IPS-NIHi11 (cell line): ENCODE measurements around the gene FAM53A.
A peak's percentile ranks its signal among the peaks of the same experiment; 100 is the strongest.

ENCODE experiments used
- DNase-seq: peaks from one replicate; pipeline ENCODE4 v3.0.0; 2012; ENCODE audit warnings: mixed read lengths, low spot score

The FAM53A gene

DNA sequence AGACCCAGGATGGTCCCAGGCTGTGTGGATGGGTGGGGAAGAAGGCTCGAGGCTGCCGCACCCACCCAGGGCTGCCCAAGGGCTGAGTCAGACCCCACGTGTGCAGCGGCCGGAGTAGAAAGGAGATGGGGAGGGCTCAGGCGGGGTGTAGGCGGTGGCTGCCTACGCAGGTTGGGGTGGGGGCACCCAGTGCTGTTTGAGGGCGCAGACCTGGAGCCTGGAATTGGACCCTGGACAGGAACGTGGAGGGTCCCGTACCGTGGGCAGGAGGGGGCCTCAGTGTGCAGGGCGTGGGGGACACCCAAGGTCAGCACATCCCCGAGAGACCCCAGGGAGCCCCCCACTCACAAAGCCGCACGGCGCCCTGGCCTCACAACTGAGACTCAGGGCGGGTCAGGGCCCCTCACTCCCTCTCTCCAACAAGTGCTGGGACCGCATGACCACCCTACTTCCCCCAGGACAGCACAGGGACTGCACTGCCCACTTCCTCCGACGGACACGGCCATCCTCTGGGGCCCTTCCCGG is 79.9 kb downstream of the FAM53A start:
- peak; percentile 26 for DNase-seq

- peak; percentile 16 for DNase-seq
Measured at GRCh38 chr4:1603413-1604135, 80.5 kb downstream of the FAM53A start.

GRCh38 chr4:1602655-1603412 is 81.3 kb downstream of the FAM53A start:
- DNase-seq: peak; percentile 25

- DNase-seq: peak; percentile 11
Measured at GRCh38 chr4:1601852-1602654, 82.1 kb downstream of the FAM53A start.

GRCh38 chr4:1601533-1601835 is 82.6 kb downstream of the FAM53A start:
- DNase-seq: no peak

GRCh38 chr4:1600811-1601532 is 83.1 kb downstream of the FAM53A start:
- DNase-seq: peak; percentile 12

- peak; percentile 25 for DNase-seq
Measured at GRCh38 chr4:1600211-1600780, 83.8 kb downstream of the FAM53A start.

DNA sequence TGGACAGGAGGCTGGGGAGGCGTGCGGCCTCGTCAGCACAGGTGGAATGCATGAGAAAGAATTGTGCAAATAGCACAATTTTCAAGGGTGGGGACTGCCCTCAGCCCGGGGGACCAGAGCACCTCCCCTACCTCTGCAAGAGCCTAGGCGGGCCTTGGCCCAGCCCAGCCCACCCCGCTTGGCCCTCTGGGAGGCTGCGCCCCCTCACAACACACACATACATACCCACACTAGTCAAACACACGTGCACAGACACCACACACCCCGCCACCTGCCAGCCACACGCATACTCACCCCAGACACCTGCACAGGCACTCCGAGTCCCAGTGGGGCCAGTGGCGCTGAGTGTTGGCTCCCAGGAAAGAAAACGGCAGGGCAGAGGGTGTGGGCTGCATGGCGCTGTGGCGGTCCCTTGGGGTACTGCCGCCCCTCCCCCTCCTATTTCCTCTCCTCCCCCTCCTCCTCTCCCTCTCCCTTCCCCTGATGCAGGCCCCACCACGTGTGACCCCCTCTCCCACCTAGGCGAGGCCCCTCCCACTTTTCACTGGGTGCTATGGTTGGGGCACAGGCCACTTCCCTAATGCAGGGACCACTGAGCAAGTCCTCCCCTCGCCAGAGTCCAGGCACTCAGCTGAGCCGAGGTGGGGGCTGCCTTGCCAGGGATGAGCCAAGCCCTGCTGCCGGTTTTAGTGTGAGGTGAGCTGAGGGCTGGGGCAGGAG is 84.5 kb downstream of the FAM53A start:
- DNase-seq: peak; percentile 53

DNA sequence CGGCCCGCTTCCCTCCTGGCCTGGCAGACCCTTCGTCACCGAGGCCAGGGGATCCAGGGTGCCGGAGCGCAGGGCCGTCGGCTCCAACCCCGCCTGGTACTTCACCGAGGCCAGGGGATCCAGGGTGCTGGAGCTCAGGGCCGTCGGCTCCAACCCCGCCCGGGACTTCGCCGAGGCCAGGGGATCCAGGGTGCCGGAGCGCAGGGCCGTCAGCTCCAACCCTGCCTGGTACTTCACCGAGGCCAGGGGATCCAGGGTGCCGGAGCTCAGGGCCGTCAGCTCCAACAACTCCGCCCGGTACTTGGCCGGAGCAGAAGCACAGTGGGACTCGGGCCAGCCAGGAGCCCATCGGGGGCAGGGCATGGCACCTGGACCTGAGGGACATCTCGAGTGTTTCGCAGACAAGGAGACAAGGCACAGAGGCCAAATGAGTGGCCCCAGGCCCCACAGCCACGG is 85.1 kb downstream of the FAM53A start:
- DNase-seq: peak; percentile 21

GRCh38 chr4:1598206-1599025 is 85.7 kb downstream of the FAM53A start:
- DNase-seq: peak; percentile 11

DNA sequence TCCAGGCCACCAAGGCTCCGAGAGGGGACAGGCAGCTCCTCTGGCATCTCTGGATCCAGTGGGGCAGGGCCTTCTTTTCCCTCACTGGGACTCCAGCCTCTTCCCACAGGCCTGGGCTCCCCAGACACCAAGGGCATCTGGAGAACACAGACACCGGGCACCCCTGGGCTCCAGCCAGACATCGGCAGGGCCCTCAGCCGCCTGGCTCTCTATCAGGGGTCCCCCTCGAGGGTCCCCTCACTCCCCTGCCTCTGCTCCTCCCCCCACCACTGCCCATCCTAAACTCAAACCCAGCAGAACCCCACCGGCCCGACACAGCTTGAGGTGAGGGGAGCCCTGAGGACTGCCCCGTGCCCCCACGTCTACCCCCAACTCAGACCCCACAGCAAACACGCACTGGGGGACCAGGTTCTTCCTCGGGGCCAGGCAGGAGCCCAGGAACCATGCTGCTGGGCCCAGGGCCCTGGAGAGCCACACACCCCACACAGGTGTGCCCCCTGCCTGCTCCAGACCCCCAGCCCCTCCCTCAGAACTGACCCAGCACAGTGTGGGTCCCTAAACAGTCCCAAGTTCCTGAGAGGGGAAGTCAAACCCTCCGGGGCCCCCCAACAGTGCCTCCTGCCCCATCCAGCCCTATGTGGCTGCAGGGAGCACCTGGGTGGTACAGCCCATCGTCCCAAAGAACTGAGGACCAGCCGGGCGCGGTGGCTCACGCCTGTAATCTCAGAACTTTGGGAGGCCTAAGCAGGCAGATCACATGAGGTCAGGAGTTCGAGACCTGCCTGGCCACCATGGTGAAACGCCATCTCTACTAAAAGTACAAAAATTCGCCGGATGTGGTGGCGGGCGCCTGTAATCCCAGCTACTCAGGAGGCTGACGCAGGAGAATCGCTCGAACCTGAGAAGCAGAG is 86.8 kb downstream of the FAM53A start:
- peak; percentile 7 for DNase-seq

- DNase-seq: peak; percentile 66
Measured at GRCh38 chr4:1596393-1596792, 87.7 kb downstream of the FAM53A start.

DNA sequence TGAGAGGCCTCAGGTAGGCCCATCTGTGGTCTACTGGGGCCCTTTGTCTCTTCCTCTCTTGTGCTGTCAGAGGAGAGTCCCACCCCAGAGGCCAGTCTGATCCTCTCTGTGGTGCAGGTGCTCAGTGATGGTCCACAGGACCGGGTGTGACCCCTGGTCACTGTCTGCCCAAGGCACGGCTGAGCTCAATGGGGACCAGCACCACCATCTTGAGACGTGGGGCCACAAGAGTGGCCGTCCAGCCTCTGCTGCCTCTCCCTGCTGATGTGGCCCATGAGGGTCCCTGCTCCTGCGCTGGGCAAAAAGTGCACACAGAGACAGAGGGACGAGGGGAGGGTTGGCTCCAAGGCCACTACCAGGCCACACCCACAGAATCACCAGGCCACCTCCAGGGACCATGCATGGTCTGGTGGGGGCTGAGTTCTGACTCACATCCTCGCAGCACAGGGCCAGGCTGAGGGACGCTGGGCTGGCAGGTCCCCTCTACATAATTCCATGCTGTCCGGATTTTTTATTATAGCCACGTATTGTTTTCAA is 88.3 kb downstream of the FAM53A start:
- DNase-seq: peak; percentile 9

DNA sequence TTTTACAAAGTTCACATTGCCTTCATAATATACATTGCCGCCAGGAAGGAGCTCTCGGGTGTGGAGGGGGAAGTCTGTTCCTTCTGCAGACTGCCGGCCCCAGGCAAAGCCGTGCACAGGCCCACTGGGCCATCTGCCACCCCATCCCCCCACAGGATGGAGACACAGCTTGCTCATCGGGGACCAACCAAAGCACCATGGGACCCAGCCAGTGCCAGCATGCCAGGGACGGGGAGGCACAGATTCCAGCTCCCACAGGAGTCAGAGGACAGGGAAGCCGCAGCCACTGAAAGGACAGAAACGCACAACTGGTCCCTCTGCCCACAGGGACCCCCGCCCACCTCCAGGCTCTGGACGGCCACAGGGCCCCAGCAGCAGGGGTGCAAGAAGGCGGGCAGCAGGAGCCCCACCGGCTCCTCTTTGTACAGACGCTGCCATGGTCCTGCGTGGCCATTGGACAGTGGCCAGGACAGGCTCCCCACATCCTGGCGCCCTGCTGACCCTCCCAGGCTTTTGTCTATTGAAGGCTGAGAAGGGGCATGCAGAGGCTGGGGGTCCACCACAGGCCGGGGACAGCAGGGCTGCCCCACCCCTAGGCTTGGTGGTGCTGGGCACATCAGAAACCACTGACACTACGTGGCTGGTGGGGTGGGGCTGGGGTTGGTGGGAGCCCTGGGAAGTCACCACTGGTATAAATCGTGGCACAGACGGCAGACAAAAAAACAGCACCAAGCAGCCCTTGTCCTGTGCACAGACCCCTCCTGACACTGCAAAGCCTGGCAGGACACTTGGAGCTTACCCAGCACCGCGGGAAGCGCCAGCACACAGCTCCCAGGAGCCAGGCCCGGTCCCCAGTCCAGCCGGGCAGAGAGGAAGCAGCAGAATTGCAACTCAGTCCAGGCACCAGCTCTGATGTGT is 89.0 kb downstream of the FAM53A start:
- peak; percentile 9 for DNase-seq

DNA sequence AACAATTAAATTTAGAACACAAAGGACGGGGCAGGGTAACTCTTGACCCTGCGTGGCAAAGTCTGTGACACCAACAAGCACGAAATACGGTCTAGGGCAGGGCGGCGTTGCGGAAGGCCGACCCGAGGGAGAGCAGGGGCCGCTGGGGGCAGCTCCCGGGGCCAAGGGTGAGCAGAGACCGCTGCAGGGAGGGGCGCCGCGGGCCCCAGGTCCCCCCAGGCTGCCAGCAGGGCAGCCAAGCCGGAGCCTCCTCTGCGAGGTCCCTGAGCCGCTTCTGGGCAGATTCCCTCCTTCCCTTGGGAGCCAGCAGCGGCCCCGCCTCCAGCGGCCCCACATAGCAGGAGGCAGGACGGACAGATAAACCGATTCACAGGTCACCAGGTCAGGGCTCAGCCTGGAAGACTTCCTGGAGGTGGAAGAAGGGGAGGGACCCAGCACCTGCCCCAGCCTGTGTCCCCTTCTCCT is 90.2 kb downstream of the FAM53A start:
- DNase-seq: peak; percentile 46

- peak; percentile 9 for DNase-seq
Measured at GRCh38 chr4:1593458-1593857, 90.7 kb downstream of the FAM53A start.

GRCh38 chr4:1592709-1593417 is 91.2 kb downstream of the FAM53A start:
- peak; percentile 30 for DNase-seq
